Fibroblast of the aortic adventitia (primary cell): ENCODE data around the gene OR10A7. TPM values are rescaled to one million over a fixed set of nuclear protein-coding genes. Genes with fewer than 3 reads are reported as not detected.

Experiments used
- DNase-seq: peaks from one replicate; pipeline ENCODE4 v3.0.0-alpha.2; 2010; ENCODE audit warnings: low read depth
- H3K4me3 ChIP-seq: 2 replicates; pipeline ENCODE4 v1.5.1; 2011; ENCODE audit warnings: low read depth, mild to moderate bottlenecking, control low read depth, low read length, moderate library complexity
- total RNA-seq: library from RNA; depleted of rRNA; stranded (reverse); fragments of >200 nt; gene quantifications from 2 replicates; pipeline ENCODE4 v1.2.3, GENCODE V29; 2012; ENCODE audit warnings: low replicate concordance
- TF ChIP-seq, protein P1 (sequence below): IDR thresholded peaks from 2 replicates; pipeline ENCODE4 v1.5.1; 2011; ENCODE audit warnings: mild to moderate bottlenecking, low read length, control low read depth, inconsistent platforms; ENCODE audit not compliant: insufficient read depth

The OR10A7 gene
- total RNA-seq, 1 donor, result not detected

DNA sequence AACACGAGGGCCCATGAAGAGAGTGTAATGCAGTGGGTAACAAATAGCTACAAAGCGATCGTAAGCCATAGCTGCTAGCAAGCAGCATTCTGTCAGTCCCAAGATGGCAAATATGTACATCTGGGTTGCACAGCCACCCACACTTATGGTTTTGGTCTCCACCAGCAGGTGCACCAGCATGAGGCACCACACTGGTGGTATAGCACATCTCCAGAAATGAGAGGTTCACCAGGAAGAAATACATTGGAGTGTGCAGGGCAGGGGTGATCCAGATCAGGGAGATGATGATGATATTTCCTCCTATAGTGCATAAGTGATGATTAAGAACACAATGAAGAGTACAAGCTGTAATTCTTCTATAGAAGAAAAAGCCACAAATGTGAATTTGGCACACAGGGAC lies 26.4 kb upstream of the OR10A7 start:
- no peak for DNase-seq
- TF ChIP-seq, protein P1, sequence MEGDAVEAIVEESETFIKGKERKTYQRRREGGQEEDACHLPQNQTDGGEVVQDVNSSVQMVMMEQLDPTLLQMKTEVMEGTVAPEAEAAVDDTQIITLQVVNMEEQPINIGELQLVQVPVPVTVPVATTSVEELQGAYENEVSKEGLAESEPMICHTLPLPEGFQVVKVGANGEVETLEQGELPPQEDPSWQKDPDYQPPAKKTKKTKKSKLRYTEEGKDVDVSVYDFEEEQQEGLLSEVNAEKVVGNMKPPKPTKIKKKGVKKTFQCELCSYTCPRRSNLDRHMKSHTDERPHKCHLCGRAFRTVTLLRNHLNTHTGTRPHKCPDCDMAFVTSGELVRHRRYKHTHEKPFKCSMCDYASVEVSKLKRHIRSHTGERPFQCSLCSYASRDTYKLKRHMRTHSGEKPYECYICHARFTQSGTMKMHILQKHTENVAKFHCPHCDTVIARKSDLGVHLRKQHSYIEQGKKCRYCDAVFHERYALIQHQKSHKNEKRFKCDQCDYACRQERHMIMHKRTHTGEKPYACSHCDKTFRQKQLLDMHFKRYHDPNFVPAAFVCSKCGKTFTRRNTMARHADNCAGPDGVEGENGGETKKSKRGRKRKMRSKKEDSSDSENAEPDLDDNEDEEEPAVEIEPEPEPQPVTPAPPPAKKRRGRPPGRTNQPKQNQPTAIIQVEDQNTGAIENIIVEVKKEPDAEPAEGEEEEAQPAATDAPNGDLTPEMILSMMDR, result no peak
- H3K4me3 ChIP-seq, result no peak overlapping the region

DNA sequence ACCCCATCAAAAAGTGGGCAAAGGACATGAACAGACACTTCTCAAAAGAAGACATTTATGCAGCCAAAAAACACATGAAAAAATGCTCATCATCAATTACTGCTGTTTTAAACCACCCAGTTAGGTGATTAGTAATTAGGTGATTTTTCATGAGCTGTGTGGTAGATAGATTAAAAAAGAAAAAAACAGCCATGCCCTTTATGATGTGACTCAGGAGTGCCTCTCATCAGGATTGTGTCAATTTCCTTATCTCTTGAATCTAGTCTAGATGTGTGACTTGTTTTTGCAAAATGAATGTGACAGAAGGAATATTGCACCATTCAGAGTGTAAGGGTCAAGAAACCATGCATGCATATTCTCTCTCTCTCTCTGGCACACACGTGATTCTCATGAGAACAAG lies 5.7 kb downstream of the OR10A7 start:
- no peak for DNase-seq
- TF ChIP-seq, protein P1, result no peak
- no peak overlapping the region for H3K4me3 ChIP-seq

DNA sequence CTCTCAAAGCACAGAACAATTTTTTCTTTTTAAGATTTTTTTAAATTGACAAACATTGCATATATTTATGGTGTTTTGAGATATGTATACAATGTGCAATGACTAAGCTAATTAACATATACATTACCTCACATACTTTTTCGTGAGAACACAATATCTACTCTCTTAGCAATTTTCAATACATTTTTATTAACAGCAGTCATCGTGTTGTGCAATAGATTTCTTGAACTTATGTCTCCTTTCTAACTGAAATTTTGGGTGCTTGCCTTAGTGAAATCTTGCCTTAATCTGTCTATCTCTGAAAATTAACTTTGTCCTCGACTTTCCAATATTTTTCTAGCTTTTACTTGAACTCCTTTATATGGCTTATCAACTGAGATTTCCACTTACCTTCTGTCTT lies 6.8 kb downstream of the OR10A7 start:
- DNase-seq, result no peak
- TF ChIP-seq, protein P1, result no peak
- no peak overlapping the region for H3K4me3 ChIP-seq

DNA sequence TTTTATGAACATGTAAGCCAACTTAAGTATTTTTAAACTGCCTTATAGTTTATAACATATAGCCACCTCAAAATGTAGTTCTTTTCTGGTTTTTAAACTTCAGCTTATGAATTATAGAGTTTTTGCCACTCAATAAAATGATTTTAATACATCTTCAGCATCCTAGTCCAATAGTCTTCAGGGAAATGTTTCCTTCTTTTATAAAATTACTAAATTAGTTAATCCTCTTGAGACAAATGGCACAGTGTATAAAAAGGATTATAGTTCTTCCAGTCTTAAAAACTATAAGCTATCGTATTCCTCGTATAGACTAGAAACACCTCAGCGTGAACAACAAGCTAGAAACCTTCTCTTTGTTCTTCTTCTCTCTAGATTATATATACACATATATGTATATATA lies 23.5 kb downstream of the OR10A7 start, which contains the start of gene OR6C74:
TSS of gene OR6C74 (plus strand) at position 301 of the 400 bp plus-strand sequence. CDS start 2,679 bp downstream, outside the sequence.
- DNase-seq, result no peak
- TF ChIP-seq, protein P1, result no peak
- H3K4me3 ChIP-seq, result no peak within 1 kb of the TSS

GRCh38 chr12:55246159-55246558 lies 25.3 kb downstream of the OR10A7 start:
- TF ChIP-seq, protein P1, result no peak
- H3K4me3 ChIP-seq, result no peak overlapping the region
- DNase-seq, result no peak

DNA sequence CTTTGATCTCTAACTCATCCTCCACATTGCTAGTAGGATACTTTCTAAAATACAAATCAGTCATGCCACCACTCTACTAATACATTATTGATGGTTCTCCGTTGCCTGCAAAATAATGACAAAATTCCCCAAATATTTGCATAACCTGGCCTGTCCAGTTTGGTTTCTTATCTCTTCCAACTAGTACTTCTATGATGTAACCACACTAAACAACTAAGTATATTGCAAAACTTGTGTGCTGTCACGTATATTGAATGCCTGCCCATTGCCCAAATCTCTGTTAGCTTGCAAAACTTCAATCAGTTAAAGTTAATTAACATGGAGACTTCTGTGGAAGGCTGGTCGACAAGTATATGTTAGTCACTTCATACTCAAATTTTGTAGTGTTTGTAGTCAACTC lies 30.1 kb downstream of the OR10A7 start:
- TF ChIP-seq, protein P1, result no peak

GRCh38 chr12:55253281-55253680 lies 32.5 kb downstream of the OR10A7 start:
- H3K4me3 ChIP-seq, result no peak overlapping the region
- no peak for DNase-seq
- TF ChIP-seq, protein P1, result no peak

More for the DNA sequence above, 30.1 kb downstream of the OR10A7 start:
- H3K4me3 ChIP-seq, result no peak overlapping the region
- DNase-seq, result no peak
